Measurements from ENCODE around the gene FAM107A.

DNA sequence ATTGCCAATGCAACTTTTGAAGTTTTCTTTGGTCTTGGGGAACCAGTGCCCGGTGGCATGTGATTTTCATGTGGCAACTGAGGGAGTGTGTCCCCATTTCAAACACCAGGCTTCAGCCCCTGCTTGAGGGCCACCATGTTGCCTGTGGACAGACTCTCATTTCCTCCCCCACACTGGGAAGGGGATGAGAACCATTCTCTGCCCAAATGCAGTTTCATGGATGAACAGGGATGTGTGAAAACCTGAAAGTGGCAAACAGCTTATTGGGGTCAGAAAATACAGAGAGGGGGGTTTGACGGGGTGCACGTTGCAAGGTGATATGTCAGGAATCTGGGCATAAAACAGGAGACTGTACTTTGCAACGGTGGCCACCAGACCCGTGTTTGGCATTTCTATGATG is 6.3 kb downstream of the FAM107A start:
- TF ChIP-seq POLR2A (IDR thresholded peaks at IDR 0.05) (no peak), CTCF (IDR thresholded peaks at IDR 0.05) (no peak)

Data from thyroid gland (tissue), 4 donors.